Breast epithelium (tissue), 3 donors: ENCODE measurements around the gene HOXA2.

ENCODE experiments used
- POLR2A ChIP-seq: fragments of 450-650 bp; IDR thresholded peaks from one replicate; pipeline ENCODE4 v1.6.1; 2016; ENCODE audit warnings: antibody characterized with exemption, mild to moderate bottlenecking, moderate library complexity
- POLR2AphosphoS5 ChIP-seq, 3 donors: sonication (generic); formaldehyde crosslinking; IDR thresholded peaks; one replicate each; pipeline ENCODE4 v1.6.1; 2017; ENCODE audit warnings: antibody characterized with exemption in 3 of 3
- TF ChIP-seq, protein P1 (sequence below), 3 donors: fragments of 450-650 bp; IDR thresholded peaks; one replicate each; pipeline ENCODE4 v1.5.1; 2016 to 2017; ENCODE audit warnings: antibody characterized with exemption in 3 of 3, mild to moderate bottlenecking in 3 of 3, moderate library complexity in 3 of 3

DNA sequence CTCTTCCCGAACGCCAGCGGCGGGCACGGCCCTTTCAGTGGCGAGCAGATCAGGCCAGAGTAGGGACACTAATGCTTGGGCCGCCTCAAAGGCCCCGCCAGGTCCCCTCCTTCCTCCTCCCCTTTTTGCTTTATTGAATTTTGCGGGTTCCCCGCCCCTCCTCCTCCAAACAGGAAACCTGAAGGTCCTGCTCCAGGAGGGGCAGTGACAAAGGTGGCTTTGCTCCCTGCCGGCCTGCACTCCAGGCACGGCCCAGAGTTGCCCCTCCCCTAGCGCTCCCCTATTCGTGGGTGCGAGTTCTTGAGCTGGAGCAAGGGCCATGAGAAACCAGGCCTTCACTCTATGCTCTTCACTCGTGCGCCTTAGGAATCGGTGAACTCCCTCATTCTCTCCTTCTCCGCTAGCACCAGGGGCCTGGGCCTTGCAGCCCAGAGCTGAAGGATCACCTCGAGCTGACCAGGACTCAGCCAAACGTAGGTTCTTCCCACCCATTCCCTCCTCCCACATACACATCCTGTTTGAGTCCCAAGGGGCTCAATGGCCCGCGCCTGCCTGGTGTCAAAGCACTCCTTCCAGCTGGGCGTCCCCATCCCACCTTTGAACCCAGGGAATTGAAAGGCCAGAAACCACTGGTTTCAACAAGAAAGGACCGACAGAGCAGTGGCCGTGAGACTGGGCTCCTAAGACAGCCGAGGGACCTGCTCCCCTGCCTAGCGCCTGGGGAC is 45.7 kb upstream of the HOXA2 start:
- TF ChIP-seq, protein P1, sequence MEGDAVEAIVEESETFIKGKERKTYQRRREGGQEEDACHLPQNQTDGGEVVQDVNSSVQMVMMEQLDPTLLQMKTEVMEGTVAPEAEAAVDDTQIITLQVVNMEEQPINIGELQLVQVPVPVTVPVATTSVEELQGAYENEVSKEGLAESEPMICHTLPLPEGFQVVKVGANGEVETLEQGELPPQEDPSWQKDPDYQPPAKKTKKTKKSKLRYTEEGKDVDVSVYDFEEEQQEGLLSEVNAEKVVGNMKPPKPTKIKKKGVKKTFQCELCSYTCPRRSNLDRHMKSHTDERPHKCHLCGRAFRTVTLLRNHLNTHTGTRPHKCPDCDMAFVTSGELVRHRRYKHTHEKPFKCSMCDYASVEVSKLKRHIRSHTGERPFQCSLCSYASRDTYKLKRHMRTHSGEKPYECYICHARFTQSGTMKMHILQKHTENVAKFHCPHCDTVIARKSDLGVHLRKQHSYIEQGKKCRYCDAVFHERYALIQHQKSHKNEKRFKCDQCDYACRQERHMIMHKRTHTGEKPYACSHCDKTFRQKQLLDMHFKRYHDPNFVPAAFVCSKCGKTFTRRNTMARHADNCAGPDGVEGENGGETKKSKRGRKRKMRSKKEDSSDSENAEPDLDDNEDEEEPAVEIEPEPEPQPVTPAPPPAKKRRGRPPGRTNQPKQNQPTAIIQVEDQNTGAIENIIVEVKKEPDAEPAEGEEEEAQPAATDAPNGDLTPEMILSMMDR (IDR thresholded peaks at IDR 0.05), result no peak
- peak; percentile 41 for TF ChIP-seq POLR2A
- TF ChIP-seq POLR2AphosphoS5 (IDR thresholded peaks at IDR 0.05), result no peak
